Measurements from ENCODE around the gene CORO2A.

DNA sequence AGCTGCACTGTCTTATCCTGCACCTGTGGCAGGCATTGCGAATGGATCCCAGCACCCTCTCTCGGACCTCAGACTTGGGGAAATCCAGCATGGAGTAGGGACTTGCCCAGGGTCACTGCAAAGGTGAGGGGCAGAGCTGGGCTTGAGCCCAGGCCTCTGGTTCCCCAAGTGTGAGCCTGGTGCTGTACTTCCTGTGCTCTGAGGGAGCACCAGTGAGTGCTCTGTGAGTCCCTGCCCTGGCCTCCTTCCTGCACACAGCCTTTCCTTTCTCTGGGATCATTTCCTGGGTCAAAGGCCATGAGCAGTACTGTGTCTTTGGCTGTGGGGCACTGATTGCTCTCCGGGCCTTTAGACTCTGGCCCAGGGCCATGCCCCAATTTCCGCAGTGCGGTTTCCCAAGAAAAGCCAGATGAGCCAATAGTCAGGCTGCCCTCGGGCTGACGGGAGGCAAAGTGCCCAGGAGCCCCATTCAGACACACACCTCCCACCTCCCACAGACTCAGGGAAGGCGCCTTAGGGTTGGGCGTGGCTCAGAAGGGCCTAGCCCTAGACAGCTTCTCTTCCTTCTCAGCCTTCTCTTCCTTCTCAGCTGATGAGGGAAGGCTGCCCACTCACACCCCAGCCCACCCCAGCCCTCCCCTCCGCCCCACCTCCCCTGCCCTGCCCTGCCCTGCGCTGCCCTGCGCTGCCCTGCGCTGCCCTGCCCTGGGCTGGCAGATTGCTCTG is 50.1 kb downstream of the CORO2A start:
- TF ChIP-seq ZNF7 (CRISPR knock-in tag; IDR thresholded peaks at IDR 0.05) (0 out of 2 replicates have a peak, but pooled peaks have one; percentile 14), SIX4 (CRISPR knock-in tag; IDR thresholded peaks at IDR 0.05) (no peak), TP53 (CRISPR knock-in tag; conservative IDR thresholded peaks at IDR 0.05) (no peak)

Measured in HepG2 (cell line).